Kidney (tissue), 14 donors: ENCODE data around the gene NFE2L1. TPM values are rescaled to one million over a fixed set of nuclear protein-coding genes. Genes with fewer than 3 reads are reported as not detected.

Experiments used
- DNase-seq, 5 donors: peaks; one replicate each; pipeline ENCODE4 v3.0.0-alpha.2; 2013 to 2020
- FAIRE-seq: peaks from 2 replicates; lab custom pipeline; 2012; peaks lifted over from hg19 to GRCh38; lab: Jason Lieb, UNC
- H3K27ac ChIP-seq, 2 donors: one replicate each; pipeline ENCODE4 v1.7.0; 2013; ENCODE audit warnings: low read depth in 2 of 2, low read length in 2 of 2, inconsistent platforms in 1 of 2
- H3K27me3 ChIP-seq: one replicate; pipeline ENCODE4 v1.7.1; 2013; ENCODE audit warnings: low read length, inconsistent platforms; ENCODE audit not compliant: control insufficient read depth, insufficient read depth
- H3K36me3 ChIP-seq, 3 donors: one replicate each; pipeline versions ENCODE4 v1.7.0 to v1.7.1; 2013; ENCODE audit warnings: low read length in 3 of 3, control low read depth in 1 of 3, inconsistent platforms in 1 of 3; ENCODE audit not compliant: insufficient read depth in 3 of 3, control insufficient read depth in 2 of 3
- H3K4me1 ChIP-seq, 3 donors: one replicate each; pipeline versions ENCODE4 v1.7.0 to v1.7.1; 2013; ENCODE audit warnings: low read length in 3 of 3, inconsistent platforms in 1 of 3, low read depth in 1 of 3; ENCODE audit not compliant: control insufficient read depth in 2 of 3, insufficient read depth in 2 of 3
- H3K4me3 ChIP-seq, 3 donors: one replicate each; pipeline versions ENCODE4 v1.7.0 to v1.8.1; 2013; ENCODE audit warnings: low read length in 3 of 3, control low read depth in 1 of 3, inconsistent platforms in 1 of 3
- H3K9ac ChIP-seq, 3 donors: one replicate each; pipeline versions ENCODE4 v1.7.0 to v1.7.1; 2013; ENCODE audit warnings: low read length in 3 of 3, control low read depth in 1 of 3, inconsistent platforms in 1 of 3
- H3K9me3 ChIP-seq, 3 donors: one replicate each; pipeline versions ENCODE4 v1.7.0 to v1.7.1; 2013; ENCODE audit warnings: low read length in 3 of 3, control low read depth in 1 of 3, inconsistent platforms in 1 of 3; ENCODE audit not compliant: control insufficient read depth in 2 of 3, insufficient read depth in 1 of 3
- intact Hi-C: fragments of 100-400 bp; cut with DNase I; formaldehyde crosslinking; loops from one replicate; pipeline ENCODE4 v1.11.1; 2022
- polyA plus RNA-seq: library from polyadenylated mRNA; stranded (reverse); fragments of 350-450 nt; fragmentation: Illumina TruSeq; extraction: RNeasy Lipid Tissue Mini Kit (QIAGEN cat#74804); gene quantifications from one replicate; pipeline ENCODE4 v1.2.3, GENCODE V29; 2014; ENCODE audit warnings: low read depth, low replicate concordance; ENCODE audit not compliant: insufficient read depth
- total RNA-seq: library from RNA; stranded (reverse); fragmentation: NEBNext Ultra II Directional; extraction: Animal tissue kit (Norgen Biotek cat#: 25700); gene quantifications from one replicate; pipeline ENCODE4 v1.2.1, GENCODE V29; 2021
- TF ChIP-seq, protein P1 (sequence below): IDR thresholded peaks from 3 replicates; pipeline ENCODE4 v1.5.1; 2012; ENCODE audit warnings: mild to moderate bottlenecking, moderate library complexity, borderline replicate concordance; ENCODE audit not compliant: insufficient read depth; ENCODE audit errors: extremely low read depth
- donor health status: control.
- donor health status: control.
- donor health status: control.
- donor health status: control.
- donor health status: control.
- donor health status: DM: yes; HTN: yes; CAD: no.
- donor health status: Normal renal cell carcinoma (clear cell type).

Gene NFE2L1
- total and polyA plus RNA-seq, 2 donors from 2014 or later: 146 to 254 TPM

GRCh38 chr17:48011405-48012150, 36.6 kb upstream of the NFE2L1 start:
- Histone ChIP-seq H3K27ac (no peak overlapping the region), H3K36me3 (no peaks in the 10 kb centered on the region), H3K9me3 (no peaks in the 10 kb centered on the region), H3K4me3 (peak overlapping the region in 2 of 3 donors; percentile 3 to 45), H3K4me1 (peaks cover 0 to 2% (median 2%) of the 10 kb centered on the region in 3 donors), H3K9ac (peak overlapping the region in 1 of 3 donors; percentile 9), H3K27me3 (no peaks in the 10 kb centered on the region)
- intact Hi-C loops: loop anchor here (10.0 kb wide), 1 partner anchor 167 kb away; the partner anchor contains the start of gene SCRN2
- TF ChIP-seq, protein P1, sequence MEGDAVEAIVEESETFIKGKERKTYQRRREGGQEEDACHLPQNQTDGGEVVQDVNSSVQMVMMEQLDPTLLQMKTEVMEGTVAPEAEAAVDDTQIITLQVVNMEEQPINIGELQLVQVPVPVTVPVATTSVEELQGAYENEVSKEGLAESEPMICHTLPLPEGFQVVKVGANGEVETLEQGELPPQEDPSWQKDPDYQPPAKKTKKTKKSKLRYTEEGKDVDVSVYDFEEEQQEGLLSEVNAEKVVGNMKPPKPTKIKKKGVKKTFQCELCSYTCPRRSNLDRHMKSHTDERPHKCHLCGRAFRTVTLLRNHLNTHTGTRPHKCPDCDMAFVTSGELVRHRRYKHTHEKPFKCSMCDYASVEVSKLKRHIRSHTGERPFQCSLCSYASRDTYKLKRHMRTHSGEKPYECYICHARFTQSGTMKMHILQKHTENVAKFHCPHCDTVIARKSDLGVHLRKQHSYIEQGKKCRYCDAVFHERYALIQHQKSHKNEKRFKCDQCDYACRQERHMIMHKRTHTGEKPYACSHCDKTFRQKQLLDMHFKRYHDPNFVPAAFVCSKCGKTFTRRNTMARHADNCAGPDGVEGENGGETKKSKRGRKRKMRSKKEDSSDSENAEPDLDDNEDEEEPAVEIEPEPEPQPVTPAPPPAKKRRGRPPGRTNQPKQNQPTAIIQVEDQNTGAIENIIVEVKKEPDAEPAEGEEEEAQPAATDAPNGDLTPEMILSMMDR: peak; percentile 42
- DNase-seq (peak in 3 of 5 donors; percentile 24 to 64 (median 56)), FAIRE-seq (no peak)

DNA sequence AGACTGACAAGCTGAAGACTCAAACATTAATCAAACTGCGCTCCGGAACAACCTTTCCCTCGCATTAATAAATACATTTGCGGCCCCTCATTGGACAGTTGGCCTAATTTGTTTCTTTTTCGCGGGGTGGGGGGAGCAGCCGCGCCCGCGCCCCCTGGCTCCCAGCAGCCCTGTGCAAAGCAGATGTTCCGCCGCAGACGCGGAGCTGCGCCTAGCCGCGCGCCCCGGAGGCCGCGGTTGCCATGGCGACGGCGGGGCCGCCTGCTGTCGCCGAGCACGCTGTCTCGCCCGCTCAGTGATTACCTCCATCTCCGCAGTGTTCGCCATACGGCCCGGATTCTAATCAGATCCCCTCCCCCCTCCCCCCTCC, 36.0 kb upstream of the NFE2L1 start:
- peaks cover 0 to 2% (median 2%) of the 10 kb centered on the region in 3 donors for H3K4me1 ChIP-seq
- H3K9ac ChIP-seq: no peak overlapping the region
- H3K27ac ChIP-seq: no peak overlapping the region
- H3K9me3 ChIP-seq: no peaks in the 10 kb centered on the region
- intact Hi-C loops: loop anchor here (10.0 kb wide), 1 partner anchor 167 kb away; the partner anchor contains the start of gene SCRN2
- H3K4me3 ChIP-seq: peak overlapping the region in 2 of 3 donors; percentile 3 to 16
- TF ChIP-seq, protein P1: no peak
- no peaks in the 10 kb centered on the region for H3K27me3 ChIP-seq
- H3K36me3 ChIP-seq: no peaks in the 10 kb centered on the region
- FAIRE-seq (no peak), DNase-seq (peak in 4 of 5 donors; percentile 67 to 87 (median 82))

DNA sequence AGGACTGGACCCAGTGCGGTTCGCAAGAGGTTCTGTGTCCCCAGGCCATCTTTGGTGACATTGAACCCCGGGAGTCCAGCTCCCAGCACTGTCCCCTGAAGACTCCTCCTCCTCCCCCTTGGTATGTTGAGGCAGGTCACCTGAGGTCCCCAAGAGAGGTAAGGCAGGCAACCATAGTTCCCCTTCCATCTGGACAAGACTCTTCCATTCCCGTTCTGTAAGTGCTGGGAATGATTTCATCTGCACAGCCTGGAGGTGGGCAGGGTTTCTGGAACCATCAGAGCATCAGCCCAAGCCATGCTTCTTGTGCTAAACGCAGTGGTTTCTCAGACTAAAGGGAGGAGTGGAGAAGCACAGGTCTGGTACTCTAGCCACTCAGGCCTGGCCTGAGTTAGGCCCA, 35.5 kb upstream of the NFE2L1 start:
- no peaks in the 10 kb centered on the region for H3K27me3 ChIP-seq
- no peaks in the 10 kb centered on the region for H3K9me3 ChIP-seq
- intact Hi-C loops: loop anchor here (10.0 kb wide), 1 partner anchor 168 kb away; the partner anchor contains the start of gene SCRN2
- FAIRE-seq (no peak), DNase-seq (no peak)
- TF ChIP-seq, protein P1: no peak
- peaks cover 0 to 2% (median 2%) of the 10 kb centered on the region in 3 donors for H3K4me1 ChIP-seq
- H3K27ac ChIP-seq: no peak overlapping the region
- H3K4me3 ChIP-seq: no peak overlapping the region
- no peaks in the 10 kb centered on the region for H3K36me3 ChIP-seq
- no peak overlapping the region for H3K9ac ChIP-seq
